Upper lobe of left lung (tissue), 4 donors: ENCODE results near the gene REL.

Source experiments
- POLR2A ChIP-seq, 4 donors: fragments of 450-650 bp; IDR thresholded peaks; one replicate each; pipeline ENCODE4 v1.5.1; 2016 to 2017; ENCODE audit warnings: antibody characterized with exemption in 4 of 4, mild to moderate bottlenecking in 2 of 4
- TF ChIP-seq, protein P1 (sequence below), 6 experiments: fragments of 450-650 bp in 4 of 6; fragments of 200-600 bp in 2 of 6; sonication (generic) in 2 of 6; IDR thresholded peaks; one replicate each; pipeline ENCODE4 v1.5.1; 2016 to 2019; ENCODE audit warnings: antibody characterized with exemption in 6 of 6

DNA sequence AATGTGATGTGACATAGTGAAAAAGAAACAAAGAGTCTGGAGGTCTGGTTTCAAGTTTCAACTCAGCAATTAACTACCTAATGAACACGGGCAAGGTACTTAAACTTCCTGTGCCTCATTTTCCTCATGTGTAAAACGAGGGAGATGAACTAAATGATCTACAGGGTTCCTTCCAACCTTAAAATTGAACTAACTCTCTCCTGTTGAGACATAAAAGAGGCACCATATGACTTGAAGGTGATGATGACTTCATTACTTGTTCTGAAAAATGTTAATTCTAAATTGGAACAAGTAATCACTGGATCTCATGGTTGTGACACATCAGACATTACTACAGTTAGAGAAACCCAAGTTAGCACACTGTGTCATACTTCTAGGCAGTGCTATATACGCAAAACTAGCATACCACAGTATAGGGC, 8.9 kb upstream of the REL start:
- TF ChIP-seq, protein P1, sequence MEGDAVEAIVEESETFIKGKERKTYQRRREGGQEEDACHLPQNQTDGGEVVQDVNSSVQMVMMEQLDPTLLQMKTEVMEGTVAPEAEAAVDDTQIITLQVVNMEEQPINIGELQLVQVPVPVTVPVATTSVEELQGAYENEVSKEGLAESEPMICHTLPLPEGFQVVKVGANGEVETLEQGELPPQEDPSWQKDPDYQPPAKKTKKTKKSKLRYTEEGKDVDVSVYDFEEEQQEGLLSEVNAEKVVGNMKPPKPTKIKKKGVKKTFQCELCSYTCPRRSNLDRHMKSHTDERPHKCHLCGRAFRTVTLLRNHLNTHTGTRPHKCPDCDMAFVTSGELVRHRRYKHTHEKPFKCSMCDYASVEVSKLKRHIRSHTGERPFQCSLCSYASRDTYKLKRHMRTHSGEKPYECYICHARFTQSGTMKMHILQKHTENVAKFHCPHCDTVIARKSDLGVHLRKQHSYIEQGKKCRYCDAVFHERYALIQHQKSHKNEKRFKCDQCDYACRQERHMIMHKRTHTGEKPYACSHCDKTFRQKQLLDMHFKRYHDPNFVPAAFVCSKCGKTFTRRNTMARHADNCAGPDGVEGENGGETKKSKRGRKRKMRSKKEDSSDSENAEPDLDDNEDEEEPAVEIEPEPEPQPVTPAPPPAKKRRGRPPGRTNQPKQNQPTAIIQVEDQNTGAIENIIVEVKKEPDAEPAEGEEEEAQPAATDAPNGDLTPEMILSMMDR (IDR thresholded peaks at IDR 0.05): no peak
- TF ChIP-seq POLR2A (IDR thresholded peaks at IDR 0.05): no peak
